ENCODE measurements around the gene SOAT2.
A peak's percentile ranks its signal among the peaks of the same experiment; 100 is the strongest.
"Not testable (repeated sequence)": the region's sequence is repeated elsewhere in the genome, so short reads cannot be mapped to it uniquely, and the experiment has no call there.

SOAT2 gene

GRCh38 chr12:53086361-53086760 lies 16.9 kb upstream of the SOAT2 start:
- no peak for DNase-seq (ENCODE audit: low spot score)

- DNase-seq (ENCODE audit: low spot score), result no peak
These were observed 13.2 kb upstream of the SOAT2 start for GRCh38 chr12:53090105-53090504.

GRCh38 chr12:53090554-53090953 lies 12.7 kb upstream of the SOAT2 start:
- no peak for DNase-seq (ENCODE audit: low spot score)

- DNase-seq (ENCODE audit: low spot score), result no peak
These were observed 11.5 kb upstream of the SOAT2 start for GRCh38 chr12:53091756-53092155.

GRCh38 chr12:53093777-53094393 lies 9.4 kb upstream of the SOAT2 start:
- no peak for DNase-seq (ENCODE audit: low spot score)

GRCh38 chr12:53094394-53094787 lies 8.9 kb upstream of the SOAT2 start:
- DNase-seq (ENCODE audit: low spot score), result no peak

GRCh38 chr12:53094796-53095595 lies 8.3 kb upstream of the SOAT2 start:
- not testable (repeated sequence) for DNase-seq (ENCODE audit: low spot score)

- DNase-seq (ENCODE audit: low spot score), result not testable (repeated sequence)
These were observed 7.7 kb upstream of the SOAT2 start for GRCh38 chr12:53095596-53095895.

GRCh38 chr12:53096089-53096741 lies 7.1 kb upstream of the SOAT2 start:
- DNase-seq (ENCODE audit: low spot score), result no peak

GRCh38 chr12:53096759-53097158 lies 6.5 kb upstream of the SOAT2 start:
- no peak for DNase-seq (ENCODE audit: low spot score)

GRCh38 chr12:53097207-53097563 lies 6.1 kb upstream of the SOAT2 start:
- DNase-seq (ENCODE audit: low spot score), result no peak

GRCh38 chr12:53097564-53098353 lies 5.5 kb upstream of the SOAT2 start, which contains the start of gene IGFBP6:
TSS of gene IGFBP6 (plus strand) at chr12:53097667. CDS start at chr12:53097718, 51 bp downstream.
- DNase-seq (ENCODE audit: low spot score), result peak; percentile 56

- DNase-seq (ENCODE audit: low spot score), result no peak
These were observed 4.8 kb upstream of the SOAT2 start for GRCh38 chr12:53098354-53098981.

- DNase-seq (ENCODE audit: low spot score), result peak; percentile 86
These were observed 4.0 kb upstream of the SOAT2 start for GRCh38 chr12:53099071-53099882.

- no peak for DNase-seq (ENCODE audit: low spot score)
These were observed 2.7 kb upstream of the SOAT2 start for GRCh38 chr12:53100466-53101151.

- DNase-seq (ENCODE audit: low spot score), result no peak
These were observed 2.0 kb upstream of the SOAT2 start for GRCh38 chr12:53101266-53101665.

- DNase-seq (ENCODE audit: low spot score), result no peak
These were observed 1.1 kb upstream of the SOAT2 start for GRCh38 chr12:53101931-53102781.

GRCh38 chr12:53103860-53104305 lies 597 bp downstream of the SOAT2 start:
- no peak for DNase-seq (ENCODE audit: low spot score)

GRCh38 chr12:53105256-53105655 lies 2.0 kb downstream of the SOAT2 start:
- no peak for DNase-seq (ENCODE audit: low spot score)
